Non-pigmented ciliary epithelial cell (primary cell): Measurements from ENCODE around the gene PSAPL1.

Experiments
- DNase-seq: peaks from one replicate; pipeline ENCODE4 v3.0.0-alpha.2; 2010; ENCODE audit warnings: low read depth

Gene PSAPL1

GRCh38 chr4:7381890-7382633, 52.7 kb downstream of the PSAPL1 start:
- no peak for DNase-seq

- DNase-seq, result no peak
These were observed 53.4 kb downstream of the PSAPL1 start for GRCh38 chr4:7381221-7381889.
